GM19372 (cell line): ENCODE measurements around the gene PLK1.
"Not testable (repeated sequence)": the region's sequence is repeated elsewhere in the genome, so short reads cannot be mapped to it uniquely, and the experiment has no call there.

Source experiments
- ATAC-seq: cut with Tn5 transposase; IDR thresholded peaks from one replicate; pipeline ENCODE4 v1.9.1; 2021; ENCODE audit warnings: mild to moderate bottlenecking, low read depth, moderate library complexity; ENCODE audit not compliant: unreplicated experiment

Gene PLK1

DNA sequence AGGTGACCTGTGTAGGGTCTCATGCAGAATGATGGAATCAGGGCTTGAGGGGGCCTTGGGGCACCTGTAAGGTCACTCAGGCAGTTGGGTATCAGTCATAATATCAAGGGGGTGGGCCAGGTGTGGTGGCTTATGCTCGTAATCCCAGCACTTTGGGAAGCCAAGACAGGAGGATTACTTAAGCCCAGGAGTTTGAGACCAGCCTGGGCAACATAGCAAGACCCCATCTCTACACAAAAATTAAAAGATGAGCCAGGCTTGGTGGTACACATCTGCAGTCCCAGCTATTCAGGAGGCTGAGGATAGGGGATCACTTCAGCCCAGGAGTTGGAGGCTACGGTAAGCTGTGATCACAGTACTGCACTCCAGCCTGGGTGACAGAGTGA, 26.8 kb downstream of the PLK1 start:
- ATAC-seq = no peak

DNA sequence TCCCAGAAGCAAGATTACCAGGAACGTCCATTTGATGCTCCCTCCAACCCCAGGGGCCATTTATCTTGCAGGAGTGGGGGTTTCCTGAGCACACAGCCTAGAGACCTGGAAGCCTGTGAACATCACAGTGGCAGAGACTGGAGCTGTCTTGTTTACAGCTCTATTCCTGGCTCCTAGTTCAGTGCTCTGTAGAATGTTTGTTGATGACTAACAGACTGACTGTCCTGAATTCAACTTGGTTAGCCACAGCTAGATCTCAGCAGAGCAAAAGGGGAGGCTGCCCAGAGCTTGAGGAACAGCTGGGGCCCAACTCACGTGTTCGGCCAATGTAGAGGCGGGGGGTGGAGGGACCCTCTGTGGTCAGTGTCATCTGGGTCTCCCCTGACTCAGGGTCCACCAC, 27.8 kb downstream of the PLK1 start:
- no peak for ATAC-seq

DNA sequence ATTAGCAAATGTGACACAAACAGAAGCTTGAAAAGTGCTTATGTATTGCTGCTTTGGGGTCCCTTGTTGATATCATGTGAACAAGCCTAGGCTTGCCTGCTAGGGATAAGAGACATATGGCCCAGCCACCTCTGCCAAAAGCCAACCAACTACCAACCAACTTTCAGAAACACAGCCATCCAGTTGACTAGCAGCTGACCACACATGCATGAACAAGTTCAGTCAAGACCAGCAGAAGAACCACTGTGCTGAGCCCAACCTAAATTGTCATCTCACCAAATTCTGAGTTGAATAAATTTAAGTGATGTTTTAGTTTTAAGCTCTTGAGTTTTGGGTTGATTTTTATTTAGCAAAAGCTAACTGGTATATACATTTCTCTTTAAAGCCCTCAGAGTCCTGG, 30.8 kb downstream of the PLK1 start:
- ATAC-seq = no peak

DNA sequence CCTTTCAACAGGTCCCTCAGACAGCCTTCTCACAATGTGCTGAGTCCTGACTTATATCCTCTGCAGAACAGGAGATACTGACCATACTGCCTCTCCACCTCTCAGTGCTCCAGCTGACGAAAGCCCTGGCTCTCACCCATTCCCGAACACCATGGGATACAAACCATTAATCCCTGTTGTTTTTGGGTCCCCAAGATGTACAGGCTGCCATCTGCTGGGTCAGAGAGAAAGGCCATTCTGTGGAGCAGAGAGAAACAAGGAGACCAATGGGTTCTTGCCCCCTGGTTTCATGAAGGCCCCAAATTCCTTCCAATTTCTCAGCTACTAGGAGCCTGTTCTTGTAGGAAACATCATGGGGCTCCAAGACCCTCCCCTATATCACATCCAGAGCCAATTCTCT, 31.3 kb downstream of the PLK1 start:
- ATAC-seq = no peak

DNA sequence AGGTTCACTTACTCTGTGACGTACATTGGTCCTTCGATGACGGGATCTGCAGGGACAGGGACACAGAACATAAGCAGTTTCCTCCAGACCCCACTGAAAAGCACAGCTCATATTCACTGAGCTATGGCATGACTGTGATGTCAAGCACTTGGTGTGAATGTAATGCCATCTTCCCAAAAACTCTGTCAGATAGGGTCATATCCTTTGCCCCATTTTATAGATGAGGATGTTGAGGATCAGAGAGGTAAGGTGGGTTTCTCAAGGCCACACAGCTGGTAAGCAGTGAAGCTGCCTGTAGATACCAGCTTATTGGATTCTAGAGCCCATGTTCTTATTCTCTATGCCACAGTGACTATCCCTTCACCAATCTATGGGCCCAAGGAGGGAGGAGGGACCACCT, 31.8 kb downstream of the PLK1 start:
- no peak for ATAC-seq

DNA sequence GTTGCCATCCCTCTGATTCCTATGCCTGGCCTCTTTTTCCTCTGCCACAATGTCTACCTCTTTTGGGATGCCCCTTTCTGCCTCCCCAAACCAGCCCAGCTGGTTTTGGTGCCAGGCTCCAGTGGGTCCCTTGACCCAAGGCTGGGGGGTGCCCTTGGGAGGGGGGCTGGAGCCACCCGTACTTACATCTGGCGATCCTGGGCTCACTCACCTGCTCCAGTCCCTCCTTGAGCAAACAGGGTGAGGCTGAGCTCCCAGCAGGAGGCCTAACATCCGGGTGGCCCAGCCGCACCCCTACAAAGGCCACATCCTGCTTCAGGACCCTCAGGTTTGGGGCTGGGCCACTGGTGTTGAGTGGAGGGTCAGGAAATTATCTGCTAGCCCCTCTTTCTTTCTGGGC, 33.1 kb downstream of the PLK1 start:
- ATAC-seq = no peak

DNA sequence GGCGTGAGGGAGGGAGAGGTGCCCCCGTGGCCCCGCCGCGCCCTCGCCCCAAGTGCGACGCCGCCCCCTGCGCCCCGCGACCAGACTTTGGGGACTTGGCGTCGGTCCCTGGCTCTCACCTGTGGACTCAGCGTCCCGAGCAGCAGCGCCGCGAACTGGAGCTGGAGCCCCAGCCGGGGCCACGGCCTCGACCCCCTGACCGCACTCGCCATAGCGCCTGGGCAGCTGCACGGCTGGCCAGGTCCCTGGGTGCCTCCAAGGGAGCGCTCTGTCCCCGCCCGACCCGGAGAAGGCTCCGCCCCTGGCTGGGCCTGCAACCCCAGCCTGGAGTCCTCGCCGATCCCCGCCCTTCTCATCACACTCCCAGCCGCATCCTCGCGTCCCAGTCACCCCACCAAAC, 34.3 kb downstream of the PLK1 start, which contains the start of gene ERN2:
Gene ERN2, minus strand, starts transcription at position 247 of the 400 bp plus-strand sequence. Its CDS starts 35 bp downstream, at position 212.
- ATAC-seq = no peak

DNA sequence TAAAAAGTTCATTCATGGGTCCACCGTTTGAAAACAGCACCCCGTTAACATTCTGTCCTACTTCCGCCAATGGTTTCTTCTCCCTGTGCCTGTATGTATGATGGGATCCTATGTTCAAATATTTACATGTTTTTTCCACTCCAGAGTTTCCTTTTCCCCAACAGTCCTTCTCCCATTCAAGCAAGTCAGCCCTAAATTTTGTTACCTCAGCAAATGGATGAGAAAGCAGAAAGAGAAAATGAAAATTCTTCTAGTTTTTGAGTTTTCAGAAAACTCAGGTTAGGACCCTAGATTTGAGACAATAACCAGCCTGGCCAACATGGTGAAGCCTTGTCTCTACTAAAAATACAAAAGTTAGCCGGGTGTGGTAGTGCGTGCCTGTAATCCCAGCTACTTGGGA, 37.8 kb downstream of the PLK1 start:
- ATAC-seq = no peak

DNA sequence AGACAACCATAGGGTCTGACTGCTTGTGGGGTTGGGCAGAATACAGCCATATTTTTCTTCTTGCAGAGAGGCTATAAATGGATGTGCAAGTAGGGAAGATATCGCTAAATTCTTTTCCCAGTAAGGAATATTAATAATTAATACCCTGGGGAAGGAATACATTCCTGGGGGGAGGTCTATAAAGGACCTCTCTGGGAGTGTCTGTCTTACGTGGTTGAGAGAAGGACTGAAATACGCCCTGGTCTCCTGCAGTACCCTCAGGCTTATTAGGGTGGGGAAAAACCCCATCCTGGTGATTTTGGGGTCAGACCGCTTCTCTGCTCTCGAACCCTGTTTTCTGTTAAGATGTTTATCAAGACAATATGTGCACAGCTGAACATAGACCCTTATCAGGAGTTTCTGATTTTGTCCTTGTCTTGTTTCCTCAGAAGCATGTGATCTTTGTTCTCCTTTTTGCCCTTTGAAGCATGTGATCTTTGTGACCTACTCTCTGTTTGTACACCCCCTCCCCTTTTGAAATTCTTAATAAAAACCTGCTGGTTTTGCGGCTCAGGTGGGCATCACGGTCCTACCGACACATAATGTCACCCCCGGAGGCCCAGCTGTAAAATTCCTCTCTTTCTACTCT, 44.0 kb downstream of the PLK1 start:
- ATAC-seq = not testable (repeated sequence)

DNA sequence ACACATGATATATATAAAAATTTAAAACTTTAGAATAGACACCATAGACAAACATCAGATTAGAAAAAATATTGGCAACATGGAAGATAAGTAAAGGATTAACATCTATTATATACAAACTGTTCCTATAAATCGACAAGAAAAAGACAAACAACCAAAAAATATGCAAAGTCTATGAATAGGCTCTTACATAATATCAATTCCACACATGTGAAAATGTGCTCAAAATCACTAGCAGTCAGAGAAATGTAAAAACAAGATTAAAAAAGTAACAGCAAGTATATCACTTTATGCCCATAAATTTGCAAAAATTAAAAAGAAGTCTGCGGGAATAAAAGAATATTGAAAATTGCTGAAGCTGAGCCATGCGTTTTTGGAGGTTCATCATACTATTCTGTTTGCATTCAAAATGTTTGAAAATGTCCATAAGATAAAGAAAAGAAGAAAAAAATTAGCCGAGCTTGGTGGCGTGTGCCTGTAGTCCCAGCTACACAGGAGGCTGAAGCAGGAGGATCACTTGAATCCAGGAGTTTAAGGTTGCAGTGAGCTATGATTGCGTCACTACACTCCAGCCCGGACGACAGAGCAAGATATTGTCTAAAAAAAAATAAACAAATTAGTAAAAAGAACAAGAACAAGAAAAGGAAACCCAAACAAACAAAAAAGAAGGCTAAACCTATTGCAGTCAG, 45.6 kb downstream of the PLK1 start:
- no peak for ATAC-seq

DNA sequence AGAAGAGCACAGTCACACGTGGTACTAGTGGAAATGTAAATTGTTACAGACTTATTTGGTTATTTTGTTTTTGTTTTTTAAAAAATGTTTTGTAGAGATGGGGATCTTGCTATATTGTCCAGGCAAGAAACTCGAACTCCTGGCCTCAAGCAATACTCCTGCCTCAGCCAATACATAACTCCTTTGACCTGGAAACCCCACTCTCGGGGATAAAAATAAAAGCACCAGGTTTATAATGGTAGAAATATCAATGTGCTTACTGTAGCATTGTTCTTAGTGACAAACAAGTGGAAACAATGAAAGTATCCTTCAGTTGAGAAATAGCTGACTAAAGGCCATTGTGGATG, 46.1 kb downstream of the PLK1 start:
- ATAC-seq = no peak

DNA sequence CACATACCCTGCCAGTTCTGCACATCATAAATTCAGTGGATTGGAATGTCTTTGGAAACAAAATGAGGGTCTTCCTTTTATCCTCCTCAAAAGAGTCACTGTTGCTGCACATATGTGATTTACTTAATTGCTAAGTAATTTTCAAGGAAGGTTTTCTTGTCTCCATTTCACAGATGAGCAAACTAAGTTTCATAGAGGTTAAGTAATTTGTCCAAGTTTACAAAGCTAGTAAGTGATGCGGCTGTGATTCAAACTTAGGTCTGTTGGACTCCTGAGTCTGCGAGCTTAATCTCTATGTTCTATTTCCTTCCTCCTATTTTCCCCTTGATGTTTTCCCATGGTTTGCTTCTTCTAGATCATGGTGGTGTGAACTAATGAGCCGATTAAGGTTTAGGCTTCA, 48.0 kb downstream of the PLK1 start:
- ATAC-seq = no peak

DNA sequence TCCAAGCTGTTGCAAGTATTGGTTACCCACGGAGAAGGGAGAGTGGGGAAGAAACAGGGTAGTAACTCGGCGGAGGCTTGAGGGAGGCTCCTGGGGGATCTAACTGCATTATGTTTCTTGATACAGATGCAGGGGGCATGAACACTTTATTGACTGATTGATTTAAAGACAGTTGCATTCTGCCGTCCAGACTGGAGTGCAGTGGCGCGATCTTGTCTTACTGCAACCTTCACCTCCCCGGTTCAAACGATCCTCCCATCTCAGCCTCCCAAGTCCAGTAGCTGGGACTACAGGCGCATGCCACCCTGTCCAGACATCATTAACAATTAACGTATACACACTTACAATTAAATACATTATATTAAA, 49.4 kb downstream of the PLK1 start:
- ATAC-seq = no peak

DNA sequence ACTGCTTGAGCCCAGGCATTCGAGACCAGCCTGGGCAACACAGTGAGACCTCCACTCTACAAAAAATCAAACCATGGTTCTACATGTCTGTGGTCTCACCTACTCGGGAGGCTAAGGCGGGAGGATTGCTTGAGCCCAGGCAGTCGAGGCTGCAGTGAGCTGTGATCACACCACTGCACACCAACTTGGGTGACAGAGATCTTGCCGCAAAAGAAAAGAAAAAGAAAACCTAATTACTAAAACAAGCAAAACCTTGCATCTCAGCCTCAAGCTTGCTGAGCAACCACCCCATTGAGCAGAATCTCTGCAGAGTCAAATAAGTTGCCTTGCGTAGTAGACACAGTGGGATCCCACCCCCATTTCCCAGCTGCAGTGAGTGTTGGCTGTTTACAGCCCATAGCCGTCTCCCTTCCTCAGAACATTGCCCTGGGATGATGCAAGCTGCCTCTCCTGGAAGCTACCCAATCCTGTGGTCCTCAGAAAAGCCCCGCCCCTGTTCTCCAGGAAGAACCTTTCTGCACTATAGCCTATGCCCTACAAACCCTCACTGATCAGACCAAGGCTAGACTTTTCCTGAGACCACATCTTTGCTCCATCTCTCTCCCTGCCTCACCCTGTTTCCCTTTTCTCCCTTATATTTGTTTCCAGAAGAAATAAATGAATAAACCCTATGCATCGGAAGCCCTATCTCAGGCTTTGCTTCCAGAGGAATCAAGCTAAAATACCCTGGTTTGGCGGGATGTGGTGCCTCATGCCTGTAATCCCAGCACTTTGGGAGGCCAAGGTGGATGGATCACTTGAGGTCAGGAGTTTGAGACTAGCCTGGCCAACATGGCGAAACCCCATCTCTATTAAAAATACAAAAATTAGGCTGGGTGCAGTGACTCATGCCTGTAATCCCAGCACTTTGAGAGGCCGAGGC, 51.1 kb downstream of the PLK1 start:
- ATAC-seq = no peak

DNA sequence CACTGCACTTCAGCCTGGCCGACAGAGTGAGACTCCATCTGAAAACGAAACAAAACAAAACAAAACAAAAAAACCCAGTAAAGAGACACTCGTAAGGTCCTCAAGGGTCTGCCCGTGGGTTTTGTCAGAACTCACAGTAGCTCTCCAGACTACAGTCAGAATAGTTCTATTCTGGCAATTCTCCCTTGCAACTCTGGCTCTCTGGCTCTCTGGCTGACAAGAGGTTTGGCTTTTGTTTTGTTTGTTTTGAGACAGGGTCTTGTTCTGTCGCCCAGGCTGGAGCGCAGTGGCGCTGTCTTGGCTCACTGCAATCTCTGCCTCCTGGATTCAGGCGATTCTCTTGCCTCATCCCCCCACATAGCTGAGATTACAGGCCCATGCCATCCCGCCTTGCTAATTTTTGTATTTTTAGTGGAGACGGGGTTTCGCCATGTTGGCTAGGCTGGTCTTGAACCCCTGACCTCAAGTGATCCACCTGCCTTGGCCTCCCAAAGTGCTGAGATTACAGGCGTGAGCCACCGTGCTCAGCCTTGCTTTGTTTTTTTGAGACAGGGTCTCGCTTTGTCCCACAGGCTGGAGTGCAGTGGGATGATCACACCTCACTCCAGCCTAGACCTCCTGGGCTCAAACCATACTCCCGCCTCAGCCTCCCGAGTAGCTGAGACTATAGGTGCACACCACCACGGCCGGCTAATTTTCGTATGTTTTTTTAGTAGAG, 55.6 kb downstream of the PLK1 start:
- ATAC-seq = no peak

DNA sequence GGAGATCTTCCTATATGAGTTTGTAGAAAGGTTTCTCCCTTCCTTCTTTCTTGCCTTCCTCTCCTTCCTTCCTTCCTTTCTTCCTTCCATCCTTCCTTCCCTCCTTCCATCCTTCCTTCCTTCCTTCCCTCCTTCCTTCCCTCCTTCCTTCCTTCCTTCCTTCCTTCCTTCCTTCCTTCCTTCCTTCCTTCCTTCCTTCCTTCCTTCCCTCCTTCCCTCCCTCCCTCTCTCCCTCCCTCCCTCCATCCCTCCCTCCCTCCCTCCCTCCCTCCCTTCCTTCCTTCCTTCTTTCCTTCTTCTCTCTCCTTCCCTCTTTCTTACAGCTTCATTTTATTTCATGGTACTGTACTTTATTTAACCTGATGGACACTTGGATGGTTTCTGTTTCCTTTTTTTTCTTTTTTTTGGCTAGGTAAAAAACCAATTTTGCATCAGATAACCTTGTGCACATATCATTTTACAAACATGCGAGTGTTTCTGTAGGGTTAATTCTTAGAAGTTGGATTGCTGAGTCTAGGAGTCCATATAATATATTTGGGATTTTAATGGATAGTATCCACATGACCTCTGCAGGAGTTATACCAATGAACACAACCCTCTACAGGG, 58.8 kb downstream of the PLK1 start:
- ATAC-seq = not testable (repeated sequence)

DNA sequence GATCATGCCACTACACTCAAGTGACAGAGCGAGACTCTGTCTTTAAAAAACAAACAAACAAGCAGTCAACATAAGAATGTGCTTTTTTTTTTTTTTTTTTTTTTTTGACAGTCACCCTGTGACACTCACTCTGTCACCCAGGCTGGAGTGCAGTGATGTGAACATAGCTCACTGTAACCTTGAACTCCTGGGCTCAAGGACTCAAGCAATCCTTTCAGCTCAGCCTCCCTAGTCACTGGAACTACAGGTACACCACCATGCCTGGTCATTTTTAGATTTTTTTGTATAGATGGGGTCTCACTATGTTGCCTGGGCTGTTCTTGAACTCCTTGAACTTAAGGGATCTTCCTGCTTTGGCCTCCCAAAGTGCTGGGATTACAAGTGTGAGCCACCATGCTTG, 60.8 kb downstream of the PLK1 start:
- ATAC-seq = no peak
